B cell (primary cell): ENCODE measurements around the gene ZNF319. TPM values are rescaled to one million over a fixed set of nuclear protein-coding genes. Genes with fewer than 3 reads are reported as not detected.

ENCODE experiments used
- ATAC-seq: fragments of 200-7000 bp; cut with Tn5 transposase; one replicate; pipeline ENCODE4 v1.10.0; 2021; ENCODE audit warnings: low read depth, mild to moderate bottlenecking, moderate number of reproducible peaks, moderate library complexity
- CTCF ChIA-PET: fragments of 350-600 bp; sonication (Branson Sonifier 250); formaldehyde crosslinking; loops from one replicate; lab custom pipeline; 2021; ENCODE audit warnings: antibody characterized with exemption, inconsistent platforms; lab: Charles Lee
- POLR2A ChIA-PET: fragments of 350-600 bp; sonication (Branson Sonifier 250); formaldehyde crosslinking; loops from one replicate; lab custom pipeline; 2021; ENCODE audit warnings: antibody characterized with exemption; lab: Charles Lee
- DNase-seq: peaks from one replicate; pipeline ENCODE4 v3.0.0; 2013
- H2AFZ ChIP-seq: 2 replicates; pipeline ENCODE4 v1.6.1; 2012; ENCODE audit warnings: mild to moderate bottlenecking, low read depth, low read length; ENCODE audit not compliant: insufficient read depth, poor library complexity, severe bottlenecking
- H3K27ac ChIP-seq, 2 donors: 1 replicate in 1 of 2; 2 replicates in 1 of 2; pipeline ENCODE4 v1.5.1; 2012 to 2013; ENCODE audit warnings: low read length in 2 of 2, mild to moderate bottlenecking in 2 of 2, moderate library complexity in 1 of 2
- H3K27me3 ChIP-seq, 4 experiments: fragments of 200-600 bp in 1 of 4; sonication (generic) in 1 of 4; replicated peaks in 1 of 4; 1 replicate in 2 of 4; 2 replicates in 2 of 4; pipeline versions ENCODE4 v1.6.1 to v1.7.0; 2013 to 2016; ENCODE audit warnings: low read length in 3 of 4, mild to moderate bottlenecking in 2 of 4, mixed read lengths in 1 of 4, moderate library complexity in 1 of 4; ENCODE audit not compliant: insufficient read depth in 4 of 4, control insufficient read depth in 3 of 4; ENCODE audit errors: control extremely low read depth in 1 of 4
- H3K36me3 ChIP-seq, 2 experiments: replicated peaks in 1 of 2; 1 replicate in 1 of 2; 2 replicates in 1 of 2; pipeline versions ENCODE4 v1.6.1 to v1.7.1; 2013; ENCODE audit warnings: low read length in 1 of 2; ENCODE audit not compliant: insufficient read depth in 2 of 2, control insufficient read depth in 1 of 2; ENCODE audit errors: control extremely low read depth in 1 of 2, extremely low read depth in 1 of 2
- H3K4me1 ChIP-seq, 2 donors: fragments of 200-600 bp in 1 of 2; sonication (generic) in 1 of 2; 1 replicate in 1 of 2; 2 replicates in 1 of 2; pipeline versions ENCODE4 v1.5.1 to v1.6.1; 2013 to 2017; ENCODE audit warnings: low read length in 2 of 2; ENCODE audit not compliant: control insufficient read depth in 2 of 2, insufficient read depth in 2 of 2
- H3K4me2 ChIP-seq: replicated peaks from 2 replicates; pipeline ENCODE3; 2012; ENCODE audit warnings: mild to moderate bottlenecking, low read depth, low read length; ENCODE audit not compliant: poor library complexity, severe bottlenecking
- H3K4me3 ChIP-seq, 5 experiments: fragments of 200-600 bp in 1 of 5; sonication (generic) in 1 of 5; 1 replicate in 3 of 5; 2 replicates in 2 of 5; pipeline versions ENCODE4 v1.5.1 to v1.7.0; 2011 to 2016; ENCODE audit warnings: low read length in 4 of 5, mild to moderate bottlenecking in 4 of 5, low read depth in 2 of 5, control low read depth in 1 of 5, moderate library complexity in 1 of 5; ENCODE audit not compliant: insufficient read depth in 1 of 5; ENCODE audit errors: control extremely low read depth in 1 of 5, extremely low read depth in 1 of 5
- H3K79me2 ChIP-seq: fragments of 200-600 bp; sonication (generic); one replicate; pipeline ENCODE4 v1.6.0; 2016; ENCODE audit warnings: low read length; ENCODE audit not compliant: control insufficient read depth, insufficient read depth
- H3K9ac ChIP-seq: fragments of 200-600 bp; sonication (generic); 2 replicates; pipeline ENCODE4 v1.6.1; 2017; ENCODE audit warnings: mild to moderate bottlenecking, low read length, moderate library complexity
- H3K9me3 ChIP-seq, 3 donors: one replicate each; pipeline versions ENCODE4 v1.6.1 to v1.7.1; 2013; ENCODE audit warnings: low read length in 2 of 3; ENCODE audit not compliant: control insufficient read depth in 2 of 3, insufficient read depth in 1 of 3; ENCODE audit errors: control extremely low read depth in 1 of 3
- H4K20me1 ChIP-seq: 2 replicates; pipeline ENCODE4 v1.6.0; 2012; ENCODE audit warnings: mild to moderate bottlenecking, low read length; ENCODE audit not compliant: insufficient read depth, control insufficient read depth, poor library complexity, severe bottlenecking
- H3K27ac Mint-ChIP-seq: one replicate; pipeline ENCODE4 v1.8.0; 2021; ENCODE audit warnings: mixed read lengths
- H3K27me3 Mint-ChIP-seq: one replicate; pipeline ENCODE4 v1.8.0; 2021; ENCODE audit warnings: mixed read lengths
- H3K4me1 Mint-ChIP-seq: one replicate; pipeline ENCODE4 v1.8.0; 2021; ENCODE audit warnings: mixed read lengths
- H3K4me3 Mint-ChIP-seq: one replicate; pipeline ENCODE4 v1.8.0; 2021; ENCODE audit warnings: mixed read lengths
- H3K9me3 Mint-ChIP-seq: one replicate; pipeline ENCODE4 v1.8.0; 2022; ENCODE audit warnings: mixed read lengths; ENCODE audit not compliant: insufficient read depth
- CTCF ChIP-seq: fragments of 200-600 bp; IDR thresholded peaks from one replicate; pipeline ENCODE4 v1.8.0; 2022; ENCODE audit warnings: antibody characterized with exemption, mild to moderate bottlenecking
- EZH2 ChIP-seq: IDR thresholded peaks from 2 replicates; pipeline ENCODE4 v1.6.1; 2012; ENCODE audit warnings: borderline replicate concordance, low read depth, mild to moderate bottlenecking, moderate library complexity, low read length; ENCODE audit not compliant: insufficient read depth, poor library complexity, severe bottlenecking
- WGBS: methylation state at CpG from one replicate; pipeline ENCODE4 v1.1.5; 2013; ENCODE audit warnings: missing lambda C conversion rate; ENCODE audit not compliant: insufficient coverage; 5-methylcytosine and 5-hydroxymethylcytosine counted together
- intact Hi-C: fragments of 100-400 bp; cut with micrococcal nuclease; formaldehyde crosslinking; loops from one replicate; pipeline ENCODE4 v1.10.0; 2022
- polyA plus RNA-seq: library from polyadenylated mRNA; depleted of rRNA; stranded (reverse); fragments of >200 nt; gene quantifications from 2 replicates; pipeline ENCODE4 v1.2.3, GENCODE V29; 2012
- total RNA-seq, 2 donors: library from RNA; stranded (reverse); fragments of 120-200 nt in 1 of 2; gene quantifications; 1 replicate in 1 of 2; 2 replicates in 1 of 2; pipeline versions ENCODE4 v1.2.3 to v1.2.4, GENCODE V29; 2013 to 2022

ZNF319 gene
- total and polyA plus RNA-seq, 2 donors (not counting 1 experiment from before 2014, with no cell fraction given): 12.4 to 15.1 TPM

GRCh38 chr16:57964157-57964700, 36.2 kb downstream of the ZNF319 start:
- H3K4me2 ChIP-seq: no peak overlapping the region
- 76% methylated on average over 9 of the region's 10 CpGs for WGBS

GRCh38 chr16:57962756-57963155, 37.7 kb downstream of the ZNF319 start:
- Mint-ChIP-seq H3K27ac (no peak overlapping the region), H3K27me3 (peaks cover 9% of the 10 kb centered on the region), H3K4me1 (no peaks in the 10 kb centered on the region), H3K9me3 (no peaks in the 10 kb centered on the region), H3K4me3 (no peak overlapping the region)
- TF ChIP-seq EZH2 (no peak), CTCF (no peak)
- Histone ChIP-seq H3K4me3 (no peak overlapping the region), H3K9me3 (peaks cover 0 to 15% (median 0%) of the 10 kb centered on the region in 3 donors), H3K36me3 (no peaks in the 10 kb centered on the region), H3K79me2 (no peaks in the 10 kb centered on the region), H3K4me2 (no peak overlapping the region), H2AFZ (no peak overlapping the region), H3K27ac (no peak overlapping the region), H3K4me1 (no peaks in the 10 kb centered on the region), H3K27me3 (peaks cover 0 to 2% (median 0%) of the 10 kb centered on the region in 4 experiments), H3K9ac (no peak overlapping the region), H4K20me1 (no peaks in the 10 kb centered on the region)
- POLR2A ChIA-PET: no interaction called here
- CTCF ChIA-PET: no interaction called here
- 93% methylated on average over 4 of the region's 9 CpGs for WGBS
- no peak for ATAC-seq
- DNase-seq: no peak
- intact Hi-C loops: no loop called here

More at GRCh38 chr16:57964157-57964700, 36.2 kb downstream of the ZNF319 start:
- intact Hi-C loops: no loop called here
- ATAC-seq: no peak
- no peak overlapping the region for H3K27ac Mint-ChIP-seq
- no peaks in the 10 kb centered on the region for H3K4me1 Mint-ChIP-seq
- H3K9me3 Mint-ChIP-seq: no peaks in the 10 kb centered on the region
- no peak for TF ChIP-seq EZH2
- no peak for TF ChIP-seq CTCF
- Histone ChIP-seq H3K36me3 (no peaks in the 10 kb centered on the region), H3K27ac (no peak overlapping the region), H3K9me3 (peaks cover 0 to 15% (median 0%) of the 10 kb centered on the region in 3 donors), H3K9ac (no peak overlapping the region), H4K20me1 (no peaks in the 10 kb centered on the region), H3K4me3 (no peak overlapping the region), H3K79me2 (no peaks in the 10 kb centered on the region), H3K4me1 (no peaks in the 10 kb centered on the region), H3K27me3 (peaks cover 0 to 2% (median 0%) of the 10 kb centered on the region in 4 experiments), H2AFZ (no peak overlapping the region)
- peaks cover 5% of the 10 kb centered on the region for H3K27me3 Mint-ChIP-seq
- ChIA-PET POLR2A (no interaction called here), CTCF (no interaction called here)
- H3K4me3 Mint-ChIP-seq: no peak overlapping the region
- DNase-seq: no peak
